ENCODE results near the gene ZFTA.
A peak's percentile ranks its signal among the peaks of the same experiment; 100 is the strongest.

Gene ZFTA

GRCh38 chr11:63745304-63746170, 23.0 kb downstream of the ZFTA start:
- no peak for DNase-seq

- peak; percentile 76 for DNase-seq
Measured at GRCh38 chr11:63738720-63739360, 29.7 kb downstream of the ZFTA start.

GRCh38 chr11:63737718-63738117, 30.9 kb downstream of the ZFTA start:
- DNase-seq: no peak

- no peak for DNase-seq
Measured at GRCh38 chr11:63736864-63737263, 31.7 kb downstream of the ZFTA start.

- no peak for DNase-seq
Measured at GRCh38 chr11:63729326-63729725, 39.2 kb downstream of the ZFTA start.

GRCh38 chr11:63720611-63721010, 48.0 kb downstream of the ZFTA start:
- no peak for DNase-seq

- DNase-seq: no peak
Measured at GRCh38 chr11:63719987-63720386, 48.6 kb downstream of the ZFTA start.

- no peak for DNase-seq
Measured at GRCh38 chr11:63719001-63719400, 49.6 kb downstream of the ZFTA start.

All from activated CD4-positive, alpha-beta T cell treated with anti-CD3 and anti-CD28 coated beads for 48 hours (primary cell).